H1 (cell line): ENCODE results near the gene ADM5. TPM values are rescaled to one million over a fixed set of nuclear protein-coding genes. Genes with fewer than 3 reads are reported as not detected.

Experiments
- CTCF ChIA-PET: fragments of 300-600 bp; sonication (Branson Sonifier 250); formaldehyde crosslinking; loops from one replicate; lab custom pipeline; 2021; ENCODE audit not compliant: partially characterized antibody; lab: Charles Lee
- POLR2A ChIA-PET: fragments of 300-600 bp; sonication (Branson Sonifier 250); formaldehyde crosslinking; loops from one replicate; lab custom pipeline; 2021; ENCODE audit warnings: inconsistent platforms; ENCODE audit not compliant: partially characterized antibody; lab: Charles Lee
- DNase-seq, 2 experiments: peaks; one replicate each; pipeline versions ENCODE4 v3.0.0 to v3.0.0-alpha.2; 2010 to 2022; ENCODE audit warnings: low spot score in 2 of 2, low read depth in 1 of 2, mixed read lengths in 1 of 2
- FAIRE-seq: peaks from 2 replicates; lab custom pipeline; 2011; peaks lifted over from hg19 to GRCh38; lab: Jason Lieb, UNC
- H2AFZ ChIP-seq: 2 replicates; pipeline ENCODE4 v1.8.1; 2012; ENCODE audit warnings: low read length, inconsistent platforms
- H2AK5ac ChIP-seq: 2 replicates; pipeline ENCODE4 v1.6.1; 2013; ENCODE audit warnings: low read depth, low read length
- H2BK120ac ChIP-seq: replicated peaks from 2 replicates; pipeline ENCODE3; 2013; ENCODE audit warnings: low read depth, low read length, inconsistent platforms
- H2BK12ac ChIP-seq: 2 replicates; pipeline ENCODE4 v1.6.1; 2013; ENCODE audit warnings: low read depth, low read length
- H2BK15ac ChIP-seq: 2 replicates; pipeline ENCODE4 v1.6.1; 2013; ENCODE audit warnings: low read length
- H2BK20ac ChIP-seq: 2 replicates; pipeline ENCODE4 v1.6.1; 2013; ENCODE audit warnings: low read length
- H2BK5ac ChIP-seq: 2 replicates; pipeline ENCODE4 v1.6.1; 2013; ENCODE audit warnings: low read depth, low read length
- H3K14ac ChIP-seq: 2 replicates; pipeline ENCODE4 v1.6.1; 2013; ENCODE audit warnings: inconsistent platforms; ENCODE audit not compliant: insufficient read length
- H3K18ac ChIP-seq: 2 replicates; pipeline ENCODE4 v1.6.1; 2013; ENCODE audit warnings: low read length; ENCODE audit errors: extremely low read depth
- H3K23ac ChIP-seq: 2 replicates; pipeline ENCODE4 v1.6.1; 2013; ENCODE audit warnings: inconsistent platforms; ENCODE audit not compliant: insufficient read length
- H3K23me2 ChIP-seq: 2 replicates; pipeline ENCODE4 v1.6.1; 2013; ENCODE audit warnings: low read depth, low read length
- H3K27ac ChIP-seq: 2 replicates; pipeline ENCODE4 v1.6.1; 2011; ENCODE audit warnings: low read depth, low read length, inconsistent platforms
- H3K27me3 ChIP-seq, 4 experiments: replicated peaks in 1 of 4; 1 replicate in 1 of 4; 2 replicates in 3 of 4; pipeline versions ENCODE4 v1.6.1 to v1.8.1; 2011 to 2013; ENCODE audit warnings: low read length in 3 of 4, mild to moderate bottlenecking in 3 of 4, inconsistent platforms in 2 of 4, mixed read lengths in 2 of 4, moderate library complexity in 1 of 4; ENCODE audit not compliant: control insufficient read depth in 3 of 4, insufficient read depth in 3 of 4; ENCODE audit errors: extremely low read depth in 1 of 4
- H3K36me3 ChIP-seq, 4 experiments: 2 replicates each; pipeline versions ENCODE4 v1.6.1 to v1.8.1; 2011 to 2013; ENCODE audit warnings: mild to moderate bottlenecking in 4 of 4, low read length in 3 of 4, moderate library complexity in 2 of 4, control low read depth in 1 of 4, inconsistent platforms in 1 of 4; ENCODE audit not compliant: insufficient read depth in 4 of 4, control insufficient read depth in 2 of 4
- H3K4ac ChIP-seq: replicated peaks from 2 replicates; pipeline ENCODE3; 2013; ENCODE audit warnings: low read length, low read depth, mixed read lengths, inconsistent platforms; ENCODE audit not compliant: insufficient read length
- H3K4me1 ChIP-seq, 4 experiments: replicated peaks in 1 of 4; 1 replicate in 1 of 4; 2 replicates in 3 of 4; pipeline versions ENCODE4 v1.6.1 to v1.8.1; 2011 to 2013; ENCODE audit warnings: low read length in 3 of 4, inconsistent platforms in 2 of 4, mixed read lengths in 1 of 4; ENCODE audit not compliant: insufficient read depth in 4 of 4, control insufficient read depth in 3 of 4
- H3K4me2 ChIP-seq, 2 experiments: 2 replicates each; pipeline versions ENCODE4 v1.6.1 to v1.8.1; 2011 to 2013; ENCODE audit warnings: low read depth in 2 of 2, low read length in 2 of 2, control low read depth in 1 of 2, inconsistent platforms in 1 of 2, mild to moderate bottlenecking in 1 of 2; ENCODE audit not compliant: insufficient read depth in 1 of 2
- H3K4me3 ChIP-seq, 4 experiments: fragments of 200-600, 300-600 bp in 1 of 4; sonication (generic), shearing (Covaris generic), sonication (Bioruptor Twin) in 1 of 4; 2 replicates each; pipeline versions ENCODE4 v1.5.1 to v1.8.1; 2011 to 2016; ENCODE audit warnings: low read length in 4 of 4, low read depth in 3 of 4, control low read depth in 2 of 4, inconsistent platforms in 2 of 4, mild to moderate bottlenecking in 2 of 4, mixed read lengths in 1 of 4, moderate library complexity in 1 of 4; ENCODE audit not compliant: insufficient read depth in 2 of 4; ENCODE audit errors: extremely low read depth in 1 of 4
- H3K56ac ChIP-seq: replicated peaks from 2 replicates; pipeline ENCODE3; 2013; ENCODE audit warnings: low read depth, mild to moderate bottlenecking, mixed read lengths, low read length, inconsistent platforms; ENCODE audit not compliant: insufficient read length
- H3K79me1 ChIP-seq: 2 replicates; pipeline ENCODE4 v1.6.1; 2013; ENCODE audit warnings: low read depth, low read length, control low read depth
- H3K79me2 ChIP-seq, 2 experiments: 2 replicates each; pipeline versions ENCODE4 v1.6.1 to v1.8.1; 2012 to 2013; ENCODE audit warnings: low read length in 2 of 2, mild to moderate bottlenecking in 2 of 2, inconsistent platforms in 1 of 2; ENCODE audit not compliant: insufficient read depth in 2 of 2, control insufficient read depth in 1 of 2
- H3K9ac ChIP-seq, 4 experiments: replicated peaks in 1 of 4; 1 replicate in 1 of 4; 2 replicates in 3 of 4; pipeline versions ENCODE4 v1.6.1 to v1.8.1; 2011 to 2013; ENCODE audit warnings: low read depth in 3 of 4, low read length in 3 of 4, control low read depth in 2 of 4, mild to moderate bottlenecking in 2 of 4, moderate library complexity in 2 of 4, inconsistent platforms in 1 of 4; ENCODE audit errors: extremely low read depth in 1 of 4
- H3K9me3 ChIP-seq, 2 experiments: 2 replicates each; pipeline versions ENCODE4 v1.6.1 to v1.8.1; 2012 to 2013; ENCODE audit warnings: mild to moderate bottlenecking in 2 of 2, moderate library complexity in 2 of 2, control low read depth in 1 of 2, inconsistent platforms in 1 of 2, low read depth in 1 of 2, low read length in 1 of 2, mixed read lengths in 1 of 2; ENCODE audit not compliant: insufficient read depth in 2 of 2
- H4K20me1 ChIP-seq, 2 experiments: replicated peaks in 1 of 2; 2 replicates each; pipeline versions ENCODE3 to v1.8.1; 2011 to 2013; ENCODE audit warnings: inconsistent platforms in 2 of 2, low read length in 2 of 2, mild to moderate bottlenecking in 1 of 2; ENCODE audit not compliant: insufficient read depth in 2 of 2, control insufficient read depth in 1 of 2
- H4K5ac ChIP-seq: 2 replicates; pipeline ENCODE4 v1.6.1; 2013; ENCODE audit warnings: low read length, low read depth, mixed read lengths, inconsistent platforms; ENCODE audit not compliant: insufficient read length
- H4K8ac ChIP-seq: 2 replicates; pipeline ENCODE4 v1.8.0; 2013; ENCODE audit warnings: mild to moderate bottlenecking, moderate library complexity, low read length, inconsistent platforms; ENCODE audit not compliant: insufficient read depth; ENCODE audit errors: extremely low read depth
- H4K91ac ChIP-seq: replicated peaks from 2 replicates; pipeline ENCODE3; 2013; ENCODE audit warnings: low read length, mixed read lengths, inconsistent platforms; ENCODE audit not compliant: insufficient read length
- ATF3 ChIP-seq: IDR thresholded peaks from 2 replicates; pipeline ENCODE4 v1.6.1; 2011; ENCODE audit warnings: low read depth, mild to moderate bottlenecking, low read length; ENCODE audit not compliant: insufficient read depth
- BCL11A ChIP-seq, 2 experiments: IDR thresholded peaks; one replicate each; pipeline ENCODE4 v1.6.1; 2011; ENCODE audit warnings: low read depth in 2 of 2, low read length in 2 of 2, mild to moderate bottlenecking in 2 of 2
- CHD1 ChIP-seq: IDR thresholded peaks from 2 replicates; pipeline ENCODE4 v1.6.1; 2012; ENCODE audit warnings: low read depth, low read length, improper control_type of control experiment
- EP300 ChIP-seq, 2 experiments: IDR thresholded peaks; 1 replicate in 1 of 2; 2 replicates in 1 of 2; pipeline ENCODE4 v1.6.1; 2011 to 2012; ENCODE audit warnings: low read depth in 2 of 2, low read length in 2 of 2, mild to moderate bottlenecking in 2 of 2, borderline replicate concordance in 1 of 2, inconsistent platforms in 1 of 2, moderate library complexity in 1 of 2
- HDAC2 ChIP-seq, 2 experiments: fragments of 300-600 bp in 1 of 2; sonication (generic) in 1 of 2; IDR thresholded peaks; 2 replicates each; pipeline ENCODE4 v1.6.1; 2011 to 2012; ENCODE audit warnings: low read depth in 2 of 2, low read length in 2 of 2, mild to moderate bottlenecking in 2 of 2, moderate library complexity in 2 of 2, borderline replicate concordance in 1 of 2, inconsistent platforms in 1 of 2
- NRF1 ChIP-seq: IDR thresholded peaks from 2 replicates; pipeline ENCODE4 v1.6.1; 2011; ENCODE audit warnings: mild to moderate bottlenecking, low read depth, low read length, improper control_type of control experiment
- RAD21 ChIP-seq, 2 experiments: IDR thresholded peaks in 1 of 2; conservative IDR thresholded peaks in 1 of 2; 2 replicates each; pipeline ENCODE4 v1.6.1; 2011; ENCODE audit warnings: low read depth in 2 of 2, low read length in 2 of 2, improper control_type of control experiment in 1 of 2, inconsistent platforms in 1 of 2, mild to moderate bottlenecking in 1 of 2, moderate library complexity in 1 of 2
- SIX5 ChIP-seq: IDR thresholded peaks from 2 replicates; pipeline ENCODE4 v1.6.1; 2011; ENCODE audit warnings: mild to moderate bottlenecking, low read depth, low read length
- TAF7 ChIP-seq: optimal IDR thresholded peaks from 2 replicates; pipeline ENCODE3; 2011; ENCODE audit warnings: low read depth, mild to moderate bottlenecking, inconsistent platforms, low read length, moderate library complexity, borderline replicate concordance
- WGBS, 2 experiments: shearing (Covaris generic) in 1 of 2; methylation state at CpG; one replicate each; pipeline versions ENCODE4 v1.1.6 to v1.1.7; 2013 to 2015; ENCODE audit warnings: low lambda C conversion rate in 2 of 2, mixed read lengths in 2 of 2, inconsistent platforms in 1 of 2, low coverage in 1 of 2, missing lambda C conversion rate in 1 of 2; ENCODE audit not compliant: insufficient replicate concordance in 2 of 2, insufficient coverage in 1 of 2, insufficient read length in 1 of 2; ENCODE audit errors: extremely low coverage in 1 of 2, missing lambda C conversion rate in 1 of 2; 5-methylcytosine and 5-hydroxymethylcytosine counted together
- polyA plus RNA-seq, 7 experiments: library from polyadenylated mRNA; depleted of rRNA in 3 of 7; stranded (reverse) in 5 of 7; unstranded in 2 of 7; fragments of >200 nt in 5 of 7; fragments of 200-250 nt in 2 of 7; gene quantifications; 1 replicate in 5 of 7; 2 replicates in 1 of 7; 4 replicates in 1 of 7; pipeline versions ENCODE4 v1.2.1 to v1.2.3, GENCODE V29; 2011 to 2013; ENCODE audit warnings: missing spikeins in 2 of 7, mixed read lengths in 2 of 7
- total RNA-seq: library from RNA; stranded (reverse); fragmentation: NEBNext Ultra II Directional; extraction: Animal tissue kit (Norgen Biotek cat#: 25700); gene quantifications from 2 replicates; pipeline ENCODE4 v1.2.1, GENCODE V29; 2021
- TF ChIP-seq, protein P1 (sequence below): IDR thresholded peaks from 2 replicates; pipeline ENCODE4 v1.6.1; 2012; ENCODE audit warnings: inconsistent platforms

Gene ADM5
- total and polyA plus RNA-seq, 2 of the 8 experiments (the other 6 are each of a cell fraction or from before 2014, with no cell fraction given), result 2.5 to 2.6 TPM

- no peak overlapping the region for H4K5ac ChIP-seq
- H3K27me3 ChIP-seq, result no peaks in the 10 kb centered on the region
- CTCF ChIA-PET, result interaction anchor here (1.0 to 2.8 kb wide), 2 partner anchors 10 to 24 kb away, joined by 3 to 21 read pairs; no protein-coding TSS in a partner anchor
- H3K36me3 ChIP-seq, result no peaks in the 10 kb centered on the region
- H4K20me1 ChIP-seq, result no peaks in the 10 kb centered on the region
- no peak overlapping the region for H3K9ac ChIP-seq
- no peak overlapping the region for H3K4me3 ChIP-seq
- H2AK5ac ChIP-seq, result no peak overlapping the region
- no peak overlapping the region for H3K14ac ChIP-seq
- H2BK120ac ChIP-seq, result no peak overlapping the region
- no peak overlapping the region for H3K4ac ChIP-seq
- no peaks in the 10 kb centered on the region for H3K23me2 ChIP-seq
- no peak overlapping the region for H2AFZ ChIP-seq
- WGBS, 2 experiments, result 87% methylated on average over 23 of the region's 23 CpGs; no CpG with 5 or more reads in 1 of the 2 experiments
- no peak overlapping the region for H3K4me2 ChIP-seq
- no peak overlapping the region for H2BK12ac ChIP-seq
- no peak overlapping the region for H3K56ac ChIP-seq
- no peak overlapping the region for H3K23ac ChIP-seq
- POLR2A ChIA-PET, result interaction anchor here (0.7 to 1.8 kb wide), 4 partner anchors 9 to 92 kb away, joined by 3 to 7 read pairs (median 4); no protein-coding TSS in a partner anchor
- DNase-seq (no peak), FAIRE-seq (no peak)
- no peak overlapping the region for H3K18ac ChIP-seq
- no peak overlapping the region for H4K8ac ChIP-seq
- no peak overlapping the region for H2BK5ac ChIP-seq
- H3K79me1 ChIP-seq, result no peaks in the 10 kb centered on the region
- no peak overlapping the region for H3K27ac ChIP-seq
- no peaks in the 10 kb centered on the region for H3K79me2 ChIP-seq
- H3K4me1 ChIP-seq, result no peaks in the 10 kb centered on the region
- H2BK15ac ChIP-seq, result no peak overlapping the region
- H3K9me3 ChIP-seq, result no peaks in the 10 kb centered on the region
- no peak overlapping the region for H4K91ac ChIP-seq
- H2BK20ac ChIP-seq, result no peak overlapping the region
- TF ChIP-seq ATF3 (no peak), CHD1 (no peak), NRF1 (no peak), SIX5 (no peak), EP300 (IDR thresholded peaks at IDR 0.05; ENCODE audit: borderline replicate concordance in 1 of 2, low read depth in 2 of 2, low read length in 2 of 2) (no peak), HDAC2 (IDR thresholded peaks at IDR 0.05; ENCODE audit: borderline replicate concordance in 1 of 2, low read depth in 2 of 2, low read length in 2 of 2) (no peak), RAD21 (IDR thresholded peaks at IDR 0.05 in 1 of 2, conservative IDR thresholded peaks at IDR 0.05 in 1 of 2; ENCODE audit: low read depth in 2 of 2, low read length in 2 of 2) (no peak), TAF7 (no peak), BCL11A (IDR thresholded peaks at IDR 0.05; ENCODE audit: low read depth in 2 of 2, low read length in 2 of 2) (no peak)
- TF ChIP-seq, protein P1, sequence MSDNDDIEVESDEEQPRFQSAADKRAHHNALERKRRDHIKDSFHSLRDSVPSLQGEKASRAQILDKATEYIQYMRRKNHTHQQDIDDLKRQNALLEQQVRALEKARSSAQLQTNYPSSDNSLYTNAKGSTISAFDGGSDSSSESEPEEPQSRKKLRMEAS, result no peak
Observed at GRCh38 chr19:49727217-49728030, 38.0 kb downstream of the ADM5 start.
